Mesothelial cell of epicardium (in vitro differentiated cells): ENCODE results near the gene ZNF764. TPM values are rescaled to one million over a fixed set of nuclear protein-coding genes. Genes with fewer than 3 reads are reported as not detected.
"Not testable (repeated sequence)": the region's sequence is repeated elsewhere in the genome, so short reads cannot be mapped to it uniquely, and the experiment has no call there.

Experiments
- DNase-seq, 2 experiments: peaks; one replicate each; pipeline ENCODE4 v3.0.0; 2021; ENCODE audit warnings: low spot score in 2 of 2; ENCODE audit not compliant: unreplicated experiment in 2 of 2
- H3K27ac Mint-ChIP-seq: 2 replicates; pipeline ENCODE4 v1.8.0; 2021; ENCODE audit warnings: mixed read lengths
- H3K27me3 Mint-ChIP-seq: 2 replicates; pipeline ENCODE4 v1.8.0; 2021; ENCODE audit warnings: low read depth, mixed read lengths
- H3K36me3 Mint-ChIP-seq: 2 replicates; pipeline ENCODE4 v1.8.0; 2021; ENCODE audit warnings: mixed read lengths
- H3K4me1 Mint-ChIP-seq: 2 replicates; pipeline ENCODE4 v1.8.0; 2021; ENCODE audit warnings: mixed read lengths
- H3K4me3 Mint-ChIP-seq: 2 replicates; pipeline ENCODE4 v1.8.0; 2021; ENCODE audit warnings: mild to moderate bottlenecking, moderate library complexity, mixed read lengths
- H3K9me3 Mint-ChIP-seq: 2 replicates; pipeline ENCODE4 v1.8.0; 2021; ENCODE audit warnings: mixed read lengths
- total RNA-seq: library from RNA; stranded (reverse); gene quantifications from 3 replicates; pipeline ENCODE4 v1.2.1, GENCODE V29; 2021
- TF ChIP-seq, protein P1 (sequence below): fragments of 200-600 bp; sonication (generic); IDR thresholded peaks from one replicate; pipeline ENCODE4 v1.5.0; 2021; ENCODE audit warnings: antibody characterized with exemption; ENCODE audit not compliant: unreplicated experiment

Gene ZNF764
- total RNA-seq, 1 donor from 2014 or later: 18.2 TPM

DNA sequence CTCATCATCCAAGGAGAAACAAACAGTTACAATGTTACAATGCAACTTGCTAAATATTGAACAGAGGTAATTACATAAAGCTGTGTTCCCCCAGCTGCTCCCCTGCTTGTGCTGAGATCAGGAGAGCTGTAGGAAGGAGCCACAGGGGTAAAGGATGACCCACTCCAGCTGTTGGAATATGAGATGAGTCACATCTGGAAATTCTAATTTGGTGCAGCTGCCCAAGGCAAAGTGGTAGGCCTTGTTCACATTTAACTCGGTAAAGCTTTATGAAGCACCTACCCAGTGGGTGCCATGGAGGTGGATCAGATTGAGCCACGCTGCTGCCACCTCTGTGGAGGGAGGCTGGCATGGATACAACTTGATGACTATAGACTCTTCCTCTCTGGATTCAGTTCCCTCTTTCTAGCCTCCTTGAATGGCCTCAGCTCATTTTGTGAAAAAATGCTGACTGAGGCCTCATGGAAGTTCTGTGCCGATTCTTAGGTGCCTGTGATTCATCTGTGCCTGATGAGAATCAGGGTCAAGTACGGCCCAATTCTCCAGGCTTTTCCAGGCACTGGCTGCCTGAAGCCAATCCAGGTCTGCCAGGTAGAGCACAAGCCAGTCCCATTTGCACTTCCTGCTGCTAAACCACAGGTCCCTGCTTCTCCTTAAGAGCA lies 44.6 kb upstream of the ZNF764 start:
- Mint-ChIP-seq H3K9me3 (peaks cover 5% of the 10 kb centered on the region), H3K4me3 (no peak overlapping the region), H3K36me3 (peaks cover 29% of the 10 kb centered on the region), H3K4me1 (no peaks in the 10 kb centered on the region), H3K27me3 (no peaks in the 10 kb centered on the region), H3K27ac (no peak overlapping the region)
- TF ChIP-seq, protein P1, sequence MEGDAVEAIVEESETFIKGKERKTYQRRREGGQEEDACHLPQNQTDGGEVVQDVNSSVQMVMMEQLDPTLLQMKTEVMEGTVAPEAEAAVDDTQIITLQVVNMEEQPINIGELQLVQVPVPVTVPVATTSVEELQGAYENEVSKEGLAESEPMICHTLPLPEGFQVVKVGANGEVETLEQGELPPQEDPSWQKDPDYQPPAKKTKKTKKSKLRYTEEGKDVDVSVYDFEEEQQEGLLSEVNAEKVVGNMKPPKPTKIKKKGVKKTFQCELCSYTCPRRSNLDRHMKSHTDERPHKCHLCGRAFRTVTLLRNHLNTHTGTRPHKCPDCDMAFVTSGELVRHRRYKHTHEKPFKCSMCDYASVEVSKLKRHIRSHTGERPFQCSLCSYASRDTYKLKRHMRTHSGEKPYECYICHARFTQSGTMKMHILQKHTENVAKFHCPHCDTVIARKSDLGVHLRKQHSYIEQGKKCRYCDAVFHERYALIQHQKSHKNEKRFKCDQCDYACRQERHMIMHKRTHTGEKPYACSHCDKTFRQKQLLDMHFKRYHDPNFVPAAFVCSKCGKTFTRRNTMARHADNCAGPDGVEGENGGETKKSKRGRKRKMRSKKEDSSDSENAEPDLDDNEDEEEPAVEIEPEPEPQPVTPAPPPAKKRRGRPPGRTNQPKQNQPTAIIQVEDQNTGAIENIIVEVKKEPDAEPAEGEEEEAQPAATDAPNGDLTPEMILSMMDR: no peak
- no peak for DNase-seq

DNA sequence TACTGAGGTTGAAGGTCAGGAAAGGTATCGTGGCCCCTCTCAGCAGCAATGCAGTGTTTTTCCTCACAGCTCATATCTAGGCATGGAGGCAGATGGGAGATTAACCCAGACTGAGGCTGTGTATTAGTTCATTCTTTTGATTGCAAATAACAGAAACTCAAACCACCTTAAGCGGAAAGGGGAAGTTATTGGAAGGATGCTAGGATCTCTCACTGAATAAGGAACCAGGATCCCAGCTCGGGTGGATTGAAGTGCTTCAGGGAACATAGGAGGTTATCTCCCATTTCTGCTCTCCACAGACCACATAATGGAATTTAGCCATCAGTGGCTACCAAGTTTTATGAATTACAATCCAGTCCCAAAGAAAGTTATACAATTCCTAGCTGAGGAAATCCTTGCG lies 43.8 kb upstream of the ZNF764 start:
- Mint-ChIP-seq H3K36me3 (peaks cover 29% of the 10 kb centered on the region), H3K4me1 (no peaks in the 10 kb centered on the region), H3K27ac (no peak overlapping the region), H3K27me3 (no peaks in the 10 kb centered on the region), H3K4me3 (no peak overlapping the region), H3K9me3 (peaks cover 5% of the 10 kb centered on the region)
- no peak for DNase-seq
- TF ChIP-seq, protein P1: no peak

DNA sequence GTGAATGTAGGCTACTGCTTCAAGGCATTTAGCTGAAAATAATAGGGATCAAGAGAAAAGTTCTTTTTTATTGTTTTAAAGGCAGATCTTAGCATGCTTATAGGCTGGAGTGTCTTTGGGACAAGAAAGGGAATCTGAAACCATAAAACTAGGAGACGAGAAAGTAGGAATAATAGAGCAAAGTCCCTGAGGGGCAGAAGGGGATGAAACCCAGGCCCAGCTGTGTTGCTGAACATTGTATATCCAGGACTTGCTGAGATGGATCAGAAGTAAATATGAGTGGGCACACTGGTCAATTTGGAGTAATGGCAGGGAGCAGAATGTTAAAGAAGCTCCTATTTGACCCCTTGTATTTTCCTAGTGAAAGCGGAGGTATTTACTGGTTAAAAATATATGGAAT lies 42.8 kb upstream of the ZNF764 start:
- TF ChIP-seq, protein P1: no peak
- Mint-ChIP-seq H3K27me3 (no peaks in the 10 kb centered on the region), H3K4me3 (no peak overlapping the region), H3K4me1 (no peaks in the 10 kb centered on the region), H3K36me3 (peaks cover 27% of the 10 kb centered on the region), H3K27ac (no peak overlapping the region), H3K9me3 (peaks cover 5% of the 10 kb centered on the region)
- DNase-seq: no peak

DNA sequence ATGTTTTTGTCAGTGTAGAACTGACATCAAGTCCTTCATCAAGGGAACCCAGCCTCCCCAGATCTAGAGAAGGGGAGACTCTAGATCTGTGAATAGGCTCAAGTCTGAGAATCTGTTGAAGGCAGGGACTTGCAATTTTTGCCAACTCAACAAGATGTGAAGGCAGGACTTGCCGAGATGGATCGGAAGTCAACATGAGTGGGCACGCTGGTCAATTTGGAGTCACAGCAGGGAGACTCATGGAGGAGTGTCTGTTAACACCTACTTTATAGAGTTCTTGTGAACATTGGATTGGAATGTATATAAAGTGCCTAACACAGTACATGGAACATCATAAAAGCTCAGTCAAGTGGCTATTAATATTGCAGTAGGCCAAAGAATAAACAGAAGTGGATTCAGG lies 42.0 kb upstream of the ZNF764 start:
- no peaks in the 10 kb centered on the region for H3K4me1 Mint-ChIP-seq
- TF ChIP-seq, protein P1: no peak
- no peak overlapping the region for H3K4me3 Mint-ChIP-seq
- no peaks in the 10 kb centered on the region for H3K27me3 Mint-ChIP-seq
- peaks cover 24% of the 10 kb centered on the region for H3K36me3 Mint-ChIP-seq
- peaks cover 5% of the 10 kb centered on the region for H3K9me3 Mint-ChIP-seq
- DNase-seq: no peak
- H3K27ac Mint-ChIP-seq: no peak overlapping the region

DNA sequence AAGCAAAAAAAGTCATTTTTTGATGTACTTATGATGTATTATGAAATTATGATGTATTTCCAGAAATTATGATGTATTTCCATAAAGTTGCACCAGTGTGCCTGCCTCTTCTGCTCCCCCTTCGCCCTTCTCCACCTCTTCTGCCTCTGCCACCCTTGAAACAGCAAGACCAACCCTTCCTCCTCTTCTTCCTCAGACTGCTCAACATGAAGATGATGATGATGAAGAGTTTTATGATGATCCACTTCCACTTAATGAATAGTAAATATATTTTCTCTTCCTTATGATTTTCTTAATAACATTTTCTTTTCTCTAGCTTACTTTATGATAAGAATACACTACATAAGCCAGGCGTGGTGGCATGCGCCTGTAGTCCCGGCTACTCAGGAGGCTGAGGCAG lies 34.7 kb upstream of the ZNF764 start:
- H3K36me3 Mint-ChIP-seq: peaks cover 5% of the 10 kb centered on the region
- H3K27ac Mint-ChIP-seq: no peak overlapping the region
- TF ChIP-seq, protein P1: no peak

DNA sequence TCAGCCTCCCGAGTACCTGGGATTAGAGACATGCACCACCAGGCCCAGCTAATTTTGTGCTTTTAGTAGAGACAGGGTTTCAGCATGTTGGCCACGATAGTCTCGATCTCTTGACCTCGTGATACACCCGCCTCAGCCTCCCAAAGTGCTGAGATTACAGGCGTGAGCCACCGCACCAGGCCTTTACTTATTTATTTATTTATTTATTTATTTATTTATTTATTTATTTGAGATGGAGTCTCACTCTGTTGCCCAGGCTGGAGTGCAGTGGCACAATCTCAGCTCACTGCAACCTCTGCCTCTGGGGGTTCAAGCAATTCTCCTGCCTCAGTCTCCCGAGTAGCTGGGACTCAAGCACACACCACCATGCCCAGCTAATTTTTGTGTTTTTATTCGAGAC lies 32.7 kb upstream of the ZNF764 start:
- H3K4me1 Mint-ChIP-seq, H3K27ac Mint-ChIP-seq, H3K27me3 Mint-ChIP-seq, H3K36me3 Mint-ChIP-seq, H3K4me3 Mint-ChIP-seq, H3K9me3 Mint-ChIP-seq, DNase-seq: not testable (repeated sequence)

More for the DNA sequence above, 34.7 kb upstream of the ZNF764 start:
- H3K4me1 Mint-ChIP-seq: no peaks in the 10 kb centered on the region
- no peak for DNase-seq
- no peaks in the 10 kb centered on the region for H3K9me3 Mint-ChIP-seq
- no peaks in the 10 kb centered on the region for H3K27me3 Mint-ChIP-seq
- no peak overlapping the region for H3K4me3 Mint-ChIP-seq

DNA sequence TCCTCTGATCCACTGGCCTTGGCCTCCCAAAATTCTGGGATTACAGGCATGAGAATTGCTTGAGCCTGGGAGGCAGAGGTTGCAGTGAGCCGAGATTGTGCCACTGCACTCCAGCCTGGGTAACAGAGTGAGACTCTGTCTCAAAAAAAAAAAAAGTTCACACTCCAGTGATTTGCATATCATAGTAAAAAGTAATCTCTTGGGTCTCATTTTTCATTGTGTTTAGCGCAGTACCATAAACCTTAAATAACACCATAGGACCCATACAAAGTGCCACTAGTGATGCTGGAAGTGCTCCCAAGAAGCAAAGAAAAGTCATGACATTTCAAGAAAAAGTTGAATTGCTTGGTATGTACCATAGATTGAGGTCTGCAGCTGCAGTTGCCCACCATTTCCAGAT lies 31.4 kb upstream of the ZNF764 start:
- H3K27ac Mint-ChIP-seq, DNase-seq, H3K36me3 Mint-ChIP-seq, H3K4me3 Mint-ChIP-seq, H3K9me3 Mint-ChIP-seq, H3K27me3 Mint-ChIP-seq: not testable (repeated sequence)
- H3K4me1 Mint-ChIP-seq: peaks cover 11% of the 10 kb centered on the region
